Dermis blood vessel endothelial cell (primary cell): ENCODE data around the gene PDSS1. TPM values are rescaled to one million over a fixed set of nuclear protein-coding genes. Genes with fewer than 3 reads are reported as not detected.
A peak's percentile ranks its signal among the peaks of the same experiment; 100 is the strongest.
"Not testable (repeated sequence)": the region's sequence is repeated elsewhere in the genome, so short reads cannot be mapped to it uniquely, and the experiment has no call there.

ENCODE experiments used
- DNase-seq: peaks from one replicate; pipeline ENCODE4 v3.0.0; 2010
- total RNA-seq: library from RNA; depleted of rRNA; stranded (reverse); fragments of >200 nt; gene quantifications from 2 replicates; pipeline ENCODE4 v1.2.3, GENCODE V29; 2014

Gene PDSS1
- total RNA-seq, 1 donor from 2014 or later = 6.1 TPM

GRCh38 chr10:26743091-26743490 lies 45.6 kb downstream of the PDSS1 start:
- no peak for DNase-seq

GRCh38 chr10:26743841-26744240 lies 46.3 kb downstream of the PDSS1 start:
- no peak for DNase-seq

- no peak for DNase-seq
These were observed 48.6 kb downstream of the PDSS1 start for GRCh38 chr10:26746061-26746460.

GRCh38 chr10:26755443-26755903 lies 58.0 kb downstream of the PDSS1 start:
- peak; percentile 40 for DNase-seq

GRCh38 chr10:26759008-26759407 lies 61.5 kb downstream of the PDSS1 start:
- no peak for DNase-seq

- DNase-seq = no peak
These were observed 68.0 kb downstream of the PDSS1 start for GRCh38 chr10:26765549-26765948.

- no peak for DNase-seq
These were observed 72.6 kb downstream of the PDSS1 start for GRCh38 chr10:26770069-26770468.

- DNase-seq = no peak
These were observed 76.1 kb downstream of the PDSS1 start for GRCh38 chr10:26773633-26774032.

- DNase-seq = no peak
These were observed 78.8 kb downstream of the PDSS1 start for GRCh38 chr10:26776258-26776657.

GRCh38 chr10:26777686-26778085 lies 80.2 kb downstream of the PDSS1 start:
- no peak for DNase-seq

GRCh38 chr10:26779176-26779860 lies 81.8 kb downstream of the PDSS1 start:
- no peak for DNase-seq

- no peak for DNase-seq
These were observed 82.7 kb downstream of the PDSS1 start for GRCh38 chr10:26780106-26780792.

GRCh38 chr10:26780793-26781601 lies 83.5 kb downstream of the PDSS1 start:
- peak; percentile 21 for DNase-seq

GRCh38 chr10:26781797-26782196 lies 84.3 kb downstream of the PDSS1 start:
- DNase-seq = no peak

GRCh38 chr10:26787362-26787761 lies 89.9 kb downstream of the PDSS1 start:
- DNase-seq = no peak

GRCh38 chr10:26789779-26790178 lies 92.3 kb downstream of the PDSS1 start:
- not testable (repeated sequence) for DNase-seq

- DNase-seq = no peak
These were observed 92.9 kb downstream of the PDSS1 start for GRCh38 chr10:26790221-26790995.

- DNase-seq = no peak
These were observed 95.4 kb downstream of the PDSS1 start for GRCh38 chr10:26792758-26793495.
